ENCODE measurements around the gene NEURL1.

DNA sequence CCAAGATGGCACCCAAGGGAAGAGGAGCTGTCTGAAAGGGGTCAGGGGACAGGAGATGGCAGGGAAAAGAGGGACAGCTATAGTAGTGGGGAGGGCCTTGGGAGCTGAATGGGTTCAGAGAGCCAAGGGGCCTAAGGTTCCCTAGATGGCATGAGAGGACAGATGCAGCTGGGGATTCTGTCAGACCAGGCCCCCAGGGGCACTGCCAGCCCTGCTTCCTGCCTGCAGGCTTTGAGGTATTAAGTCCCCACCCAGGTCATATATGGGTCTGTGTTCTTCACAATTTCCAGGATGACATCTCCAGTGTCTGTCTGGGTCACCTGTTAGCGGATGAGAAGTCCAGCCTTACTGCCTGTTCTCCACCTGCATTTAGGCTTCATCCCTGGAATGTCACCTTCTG is 56.7 kb downstream of the NEURL1 start:
- TF ChIP-seq EZH2 (IDR thresholded peaks at IDR 0.05; ENCODE audit: borderline replicate concordance, low read length), result no peak
- TF ChIP-seq, protein P1, sequence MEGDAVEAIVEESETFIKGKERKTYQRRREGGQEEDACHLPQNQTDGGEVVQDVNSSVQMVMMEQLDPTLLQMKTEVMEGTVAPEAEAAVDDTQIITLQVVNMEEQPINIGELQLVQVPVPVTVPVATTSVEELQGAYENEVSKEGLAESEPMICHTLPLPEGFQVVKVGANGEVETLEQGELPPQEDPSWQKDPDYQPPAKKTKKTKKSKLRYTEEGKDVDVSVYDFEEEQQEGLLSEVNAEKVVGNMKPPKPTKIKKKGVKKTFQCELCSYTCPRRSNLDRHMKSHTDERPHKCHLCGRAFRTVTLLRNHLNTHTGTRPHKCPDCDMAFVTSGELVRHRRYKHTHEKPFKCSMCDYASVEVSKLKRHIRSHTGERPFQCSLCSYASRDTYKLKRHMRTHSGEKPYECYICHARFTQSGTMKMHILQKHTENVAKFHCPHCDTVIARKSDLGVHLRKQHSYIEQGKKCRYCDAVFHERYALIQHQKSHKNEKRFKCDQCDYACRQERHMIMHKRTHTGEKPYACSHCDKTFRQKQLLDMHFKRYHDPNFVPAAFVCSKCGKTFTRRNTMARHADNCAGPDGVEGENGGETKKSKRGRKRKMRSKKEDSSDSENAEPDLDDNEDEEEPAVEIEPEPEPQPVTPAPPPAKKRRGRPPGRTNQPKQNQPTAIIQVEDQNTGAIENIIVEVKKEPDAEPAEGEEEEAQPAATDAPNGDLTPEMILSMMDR (conservative IDR thresholded peaks at IDR 0.05 in 1 of 2, IDR thresholded peaks at IDR 0.05 in 1 of 2; ENCODE audit: extremely low read depth in 1 of 2, insufficient read depth in 1 of 2, low read depth in 1 of 2, low read length in 2 of 2), result no peak
